GM21367 (cell line): ENCODE data around the gene SYT2.
"Not testable (repeated sequence)": the region's sequence is repeated elsewhere in the genome, so short reads cannot be mapped to it uniquely, and the experiment has no call there.

ENCODE experiments used
- ATAC-seq: cut with Tn5 transposase; IDR thresholded peaks from one replicate; pipeline ENCODE4 v1.9.1; 2021; ENCODE audit not compliant: unreplicated experiment

SYT2 gene

GRCh38 chr1:202710070-202711045, at the start of gene SYT2:
Gene SYT2, minus strand, starts transcription at chr1:202710454. Its CDS starts 104,682 bp downstream, at chr1:202605772.
- no peak for ATAC-seq

- no peak for ATAC-seq
These were observed 46.1 kb upstream of the SYT2 start for GRCh38 chr1:202756391-202756790.

- ATAC-seq, result no peak
These were observed 44.0 kb upstream of the SYT2 start for GRCh38 chr1:202754293-202754692.

- no peak for ATAC-seq
These were observed 42.5 kb upstream of the SYT2 start for GRCh38 chr1:202752774-202753173.

GRCh38 chr1:202750761-202751160, 40.5 kb upstream of the SYT2 start:
- ATAC-seq, result no peak

- ATAC-seq, result no peak
These were observed 39.8 kb upstream of the SYT2 start for GRCh38 chr1:202750024-202750423.

GRCh38 chr1:202745323-202745888, 35.2 kb upstream of the SYT2 start:
- no peak for ATAC-seq

- ATAC-seq, result not testable (repeated sequence)
These were observed 34.5 kb upstream of the SYT2 start for GRCh38 chr1:202744770-202745169.

- no peak for ATAC-seq
These were observed 32.2 kb upstream of the SYT2 start for GRCh38 chr1:202742496-202742895.

GRCh38 chr1:202733251-202733650, 23.0 kb upstream of the SYT2 start:
- no peak for ATAC-seq

GRCh38 chr1:202728951-202729350, 18.7 kb upstream of the SYT2 start:
- ATAC-seq, result no peak

- no peak for ATAC-seq
These were observed 15.3 kb upstream of the SYT2 start for GRCh38 chr1:202725526-202725925.

- ATAC-seq, result no peak
These were observed 13.5 kb upstream of the SYT2 start for GRCh38 chr1:202723708-202724107.

GRCh38 chr1:202723046-202723445, 12.8 kb upstream of the SYT2 start:
- not testable (repeated sequence) for ATAC-seq

- ATAC-seq, result no peak
These were observed 6.4 kb upstream of the SYT2 start for GRCh38 chr1:202716654-202717053.

- not testable (repeated sequence) for ATAC-seq
These were observed 3.9 kb upstream of the SYT2 start for GRCh38 chr1:202714202-202714601.

GRCh38 chr1:202713110-202713509, 2.9 kb upstream of the SYT2 start:
- no peak for ATAC-seq

- ATAC-seq, result no peak
These were observed 1.8 kb upstream of the SYT2 start for GRCh38 chr1:202711949-202712635.

- ATAC-seq, result no peak
These were observed 795 bp downstream of the SYT2 start for GRCh38 chr1:202709276-202710041.

- no peak for ATAC-seq
These were observed 1.6 kb downstream of the SYT2 start for GRCh38 chr1:202708456-202709275.
